ENCODE data around the gene SAP30BP.

The SAP30BP gene

GRCh38 chr17:75647061-75647460 lies 20.1 kb upstream of the SAP30BP start:
- DNase-seq (ENCODE audit: low spot score) = no peak

GRCh38 chr17:75647921-75648320 lies 19.2 kb upstream of the SAP30BP start:
- no peak for DNase-seq (ENCODE audit: low spot score)

- DNase-seq (ENCODE audit: low spot score) = no peak
Observed at GRCh38 chr17:75649687-75650086, 17.5 kb upstream of the SAP30BP start.

- DNase-seq (ENCODE audit: low spot score) = no peak
Observed at GRCh38 chr17:75650874-75651273, 16.3 kb upstream of the SAP30BP start.

- DNase-seq (ENCODE audit: low spot score) = no peak
Observed at GRCh38 chr17:75652341-75652740, 14.8 kb upstream of the SAP30BP start.

- peak; percentile 90 for DNase-seq (ENCODE audit: low spot score)
Observed at GRCh38 chr17:75652934-75653549, 14.1 kb upstream of the SAP30BP start.

- no peak for DNase-seq (ENCODE audit: low spot score)
Observed at GRCh38 chr17:75654176-75654575, 13.0 kb upstream of the SAP30BP start.

GRCh38 chr17:75658237-75658636 lies 8.9 kb upstream of the SAP30BP start:
- DNase-seq (ENCODE audit: low spot score) = no peak

- no peak for DNase-seq (ENCODE audit: low spot score)
Observed at GRCh38 chr17:75661531-75661930, 5.6 kb upstream of the SAP30BP start.

GRCh38 chr17:75662511-75662910 lies 4.6 kb upstream of the SAP30BP start:
- DNase-seq (ENCODE audit: low spot score) = no peak

GRCh38 chr17:75664099-75664549 lies 3.0 kb upstream of the SAP30BP start:
- no peak for DNase-seq (ENCODE audit: low spot score)

- no peak for DNase-seq (ENCODE audit: low spot score)
Observed at GRCh38 chr17:75665981-75666380, 1.2 kb upstream of the SAP30BP start.

GRCh38 chr17:75667825-75668224 lies 687 bp downstream of the SAP30BP start:
- no peak for DNase-seq (ENCODE audit: low spot score)

GRCh38 chr17:75668489-75668888 lies 1.4 kb downstream of the SAP30BP start:
- no peak for DNase-seq (ENCODE audit: low spot score)

- no peak for DNase-seq (ENCODE audit: low spot score)
Observed at GRCh38 chr17:75670868-75671267, 3.7 kb downstream of the SAP30BP start.

- no peak for DNase-seq (ENCODE audit: low spot score)
Observed at GRCh38 chr17:75672011-75672410, 4.9 kb downstream of the SAP30BP start.

GRCh38 chr17:75673487-75673886 lies 6.3 kb downstream of the SAP30BP start:
- no peak for DNase-seq (ENCODE audit: low spot score)

GRCh38 chr17:75676461-75676860 lies 9.3 kb downstream of the SAP30BP start:
- DNase-seq (ENCODE audit: low spot score) = no peak

GRCh38 chr17:75679706-75680211 lies 12.6 kb downstream of the SAP30BP start:
- DNase-seq (ENCODE audit: low spot score) = no peak

GRCh38 chr17:75680431-75680830 lies 13.3 kb downstream of the SAP30BP start:
- no peak for DNase-seq (ENCODE audit: low spot score)

- DNase-seq (ENCODE audit: low spot score) = no peak
Observed at GRCh38 chr17:75681289-75681688, 14.2 kb downstream of the SAP30BP start.

GRCh38 chr17:75683583-75683982 lies 16.4 kb downstream of the SAP30BP start:
- no peak for DNase-seq (ENCODE audit: low spot score)

GRCh38 chr17:75684249-75684648 lies 17.1 kb downstream of the SAP30BP start:
- DNase-seq (ENCODE audit: low spot score) = no peak

- no peak for DNase-seq (ENCODE audit: low spot score)
Observed at GRCh38 chr17:75684924-75685323, 17.8 kb downstream of the SAP30BP start.

All from D341Med (cell line).